Measurements from ENCODE around the gene IKZF3. TPM values are rescaled to one million over a fixed set of nuclear protein-coding genes. Genes with fewer than 3 reads are reported as not detected.

The IKZF3 gene
- polyA plus RNA-seq, 1 donor (not counting 4 experiments of a cell fraction or from before 2014, with no cell fraction given) = not detected

DNA sequence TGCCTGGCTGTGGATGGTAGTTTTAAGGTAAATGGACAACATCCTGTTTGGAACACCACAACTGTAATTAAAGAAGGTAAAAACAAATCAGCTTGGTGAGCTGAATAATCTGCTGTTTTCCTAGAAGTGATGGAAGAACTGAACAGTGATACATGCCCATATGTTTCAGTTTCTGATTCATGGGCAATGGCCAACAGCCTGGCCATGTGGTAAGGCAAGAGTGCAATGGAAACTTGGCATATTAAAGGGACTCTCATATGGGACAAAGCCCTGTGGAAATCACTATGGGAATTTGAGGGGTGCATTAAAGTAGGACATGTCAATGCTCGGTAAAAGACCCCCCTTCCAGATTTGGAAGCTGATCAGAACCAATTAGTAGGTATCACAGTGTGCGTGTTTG is 37.8 kb downstream of the IKZF3 start:
- Histone ChIP-seq H3K36me3 (ENCODE audit: control insufficient read depth in 2 of 2, extremely low read depth in 1 of 2, insufficient read depth in 2 of 2, low read length in 2 of 2) (no peaks in the 10 kb centered on the region), H3K79me2 (ENCODE audit: control insufficient read depth, insufficient read depth, low read length) (no peaks in the 10 kb centered on the region), H3K27me3 (ENCODE audit: control insufficient read depth, extremely low read depth, insufficient read depth, low read length) (no peaks in the 10 kb centered on the region), H3K4me3 (ENCODE audit: control insufficient read depth in 2 of 3, extremely low read depth in 1 of 3, insufficient read depth in 2 of 3, low read depth in 1 of 3, low read length in 3 of 3) (no peak overlapping the region), H3K9me1 (ENCODE audit: control insufficient read depth, extremely low read depth, insufficient read depth, low read length) (no peaks in the 10 kb centered on the region), H4K20me1 (ENCODE audit: control insufficient read depth, extremely low read depth, insufficient read depth, low read length) (no peaks in the 10 kb centered on the region), H3K9me3 (ENCODE audit: control insufficient read depth, low read depth, low read length) (peaks cover 7% of the 10 kb centered on the region), H3K27ac (ENCODE audit: control insufficient read depth, insufficient read depth, low read length) (no peak overlapping the region), H2AFZ (ENCODE audit: control insufficient read depth, low read length) (no peak overlapping the region), H3K4me2 (ENCODE audit: control insufficient read depth, extremely low read depth, insufficient read depth, low read depth, low read length) (no peak overlapping the region), H3K9ac (ENCODE audit: control insufficient read depth, extremely low read depth, insufficient read depth, low read length) (no peak overlapping the region), H3K4me1 (ENCODE audit: control insufficient read depth, extremely low read depth, insufficient read depth, low read length) (peaks cover 5% of the 10 kb centered on the region)
- no peak for DNase-seq (ENCODE audit: low read depth, low spot score)
- dilution Hi-C loops (cut with MboI; ENCODE audit: extremely low pct_ligation_motif_present, low sequenced_read_pairs) = no loop called here
- no peak for FAIRE-seq
- TF ChIP-seq, protein P1, sequence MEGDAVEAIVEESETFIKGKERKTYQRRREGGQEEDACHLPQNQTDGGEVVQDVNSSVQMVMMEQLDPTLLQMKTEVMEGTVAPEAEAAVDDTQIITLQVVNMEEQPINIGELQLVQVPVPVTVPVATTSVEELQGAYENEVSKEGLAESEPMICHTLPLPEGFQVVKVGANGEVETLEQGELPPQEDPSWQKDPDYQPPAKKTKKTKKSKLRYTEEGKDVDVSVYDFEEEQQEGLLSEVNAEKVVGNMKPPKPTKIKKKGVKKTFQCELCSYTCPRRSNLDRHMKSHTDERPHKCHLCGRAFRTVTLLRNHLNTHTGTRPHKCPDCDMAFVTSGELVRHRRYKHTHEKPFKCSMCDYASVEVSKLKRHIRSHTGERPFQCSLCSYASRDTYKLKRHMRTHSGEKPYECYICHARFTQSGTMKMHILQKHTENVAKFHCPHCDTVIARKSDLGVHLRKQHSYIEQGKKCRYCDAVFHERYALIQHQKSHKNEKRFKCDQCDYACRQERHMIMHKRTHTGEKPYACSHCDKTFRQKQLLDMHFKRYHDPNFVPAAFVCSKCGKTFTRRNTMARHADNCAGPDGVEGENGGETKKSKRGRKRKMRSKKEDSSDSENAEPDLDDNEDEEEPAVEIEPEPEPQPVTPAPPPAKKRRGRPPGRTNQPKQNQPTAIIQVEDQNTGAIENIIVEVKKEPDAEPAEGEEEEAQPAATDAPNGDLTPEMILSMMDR (optimal IDR thresholded peaks at IDR 0.05 in 1 of 3, IDR thresholded peaks at IDR 0.05 in 1 of 3, conservative IDR thresholded peaks at IDR 0.05 in 1 of 3; ENCODE audit: extremely low read depth in 1 of 3, insufficient read depth in 2 of 3, low read length in 3 of 3) = no peak
- no peak for TF ChIP-seq EZH2 (IDR thresholded peaks at IDR 0.05; ENCODE audit: low read length)

DNA sequence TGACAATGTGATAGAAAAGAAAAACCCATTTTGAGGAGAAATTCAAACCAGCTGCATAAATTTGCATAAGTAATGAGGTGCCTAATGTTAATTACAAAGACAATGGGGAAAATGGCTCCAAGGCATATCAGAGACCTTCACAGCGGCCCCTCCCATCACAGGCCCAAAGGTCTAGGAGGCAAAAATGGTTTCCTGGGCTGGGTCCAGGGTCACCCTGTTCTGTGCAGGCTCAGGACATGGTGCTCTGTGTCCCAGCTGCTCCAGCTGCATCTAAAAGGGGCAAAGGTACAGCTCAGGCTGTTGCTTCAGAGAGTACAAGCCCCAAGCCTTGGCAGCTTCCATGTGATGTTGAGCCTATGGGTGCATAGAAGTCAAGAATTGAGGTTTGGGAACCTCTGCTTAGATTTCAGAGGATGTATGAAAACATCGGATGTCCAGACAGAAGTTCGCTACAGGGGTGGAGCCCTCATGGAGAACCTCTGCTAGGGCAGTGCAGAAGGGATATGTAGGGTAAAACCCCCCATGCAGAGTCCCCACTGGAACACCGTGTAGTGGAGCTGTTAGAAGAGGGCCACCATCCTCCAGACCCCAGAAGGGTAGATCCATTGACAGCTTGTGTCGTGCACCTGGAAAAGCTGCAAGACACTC is 40.6 kb downstream of the IKZF3 start:
- Histone ChIP-seq H3K27me3 (ENCODE audit: control insufficient read depth, extremely low read depth, insufficient read depth, low read length) (no peaks in the 10 kb centered on the region), H3K27ac (ENCODE audit: control insufficient read depth, insufficient read depth, low read length) (no peak overlapping the region), H3K9me3 (ENCODE audit: control insufficient read depth, low read depth, low read length) (peaks cover 7% of the 10 kb centered on the region), H3K4me1 (ENCODE audit: control insufficient read depth, extremely low read depth, insufficient read depth, low read length) (peaks cover 20% of the 10 kb centered on the region), H3K36me3 (ENCODE audit: control insufficient read depth in 2 of 2, extremely low read depth in 1 of 2, insufficient read depth in 2 of 2, low read length in 2 of 2) (no peaks in the 10 kb centered on the region), H3K4me3 (ENCODE audit: control insufficient read depth in 2 of 3, extremely low read depth in 1 of 3, insufficient read depth in 2 of 3, low read depth in 1 of 3, low read length in 3 of 3) (no peak overlapping the region), H3K4me2 (ENCODE audit: control insufficient read depth, extremely low read depth, insufficient read depth, low read depth, low read length) (no peak overlapping the region), H3K79me2 (ENCODE audit: control insufficient read depth, insufficient read depth, low read length) (no peaks in the 10 kb centered on the region), H2AFZ (ENCODE audit: control insufficient read depth, low read length) (no peak overlapping the region), H3K9ac (ENCODE audit: control insufficient read depth, extremely low read depth, insufficient read depth, low read length) (no peak overlapping the region), H3K9me1 (ENCODE audit: control insufficient read depth, extremely low read depth, insufficient read depth, low read length) (no peaks in the 10 kb centered on the region), H4K20me1 (ENCODE audit: control insufficient read depth, extremely low read depth, insufficient read depth, low read length) (no peaks in the 10 kb centered on the region)
- dilution Hi-C loops (cut with MboI; ENCODE audit: extremely low pct_ligation_motif_present, low sequenced_read_pairs) = no loop called here
- no peak for FAIRE-seq
- no peak for DNase-seq (ENCODE audit: low read depth, low spot score)
- TF ChIP-seq, protein P1 (optimal IDR thresholded peaks at IDR 0.05 in 1 of 3, IDR thresholded peaks at IDR 0.05 in 1 of 3, conservative IDR thresholded peaks at IDR 0.05 in 1 of 3; ENCODE audit: extremely low read depth in 1 of 3, insufficient read depth in 2 of 3, low read length in 3 of 3) = no peak
- no peak for TF ChIP-seq EZH2 (IDR thresholded peaks at IDR 0.05; ENCODE audit: low read length)

Data from keratinocyte (primary cell).